A673 (cell line): ENCODE results near the gene CFAP46. TPM values are rescaled to one million over a fixed set of nuclear protein-coding genes. Genes with fewer than 3 reads are reported as not detected.

Experiments
- BruUV-seq: library from RNA; stranded (reverse); fragments of 400-500 nt; replicated peaks from 2 replicates; lab custom pipeline; 2021; lab: Mats Ljungman, UMichigan
- CTCF ChIA-PET: fragments of 300-600 bp; sonication (Branson Sonifier 250); formaldehyde crosslinking; loops from one replicate; lab custom pipeline; 2022; ENCODE audit warnings: antibody characterized with exemption; lab: Charles Lee
- POLR2A ChIA-PET: fragments of 300-600 bp; sonication (Branson Sonifier 250); formaldehyde crosslinking; loops from one replicate; lab custom pipeline; 2022; ENCODE audit warnings: antibody characterized with exemption; ENCODE audit not compliant: low non-redundant PET; lab: Charles Lee
- DNase-seq: peaks from one replicate; pipeline ENCODE4 v3.0.0-alpha.2; 2015; ENCODE audit warnings: low spot score
- H3K27ac ChIP-seq: fragments of 200-600 bp; sonication (generic); 2 replicates; pipeline ENCODE4 v1.5.1; 2016; ENCODE audit warnings: mixed run types, low read depth, mild to moderate bottlenecking, mixed read lengths, antibody characterized with exemption, low read length; ENCODE audit not compliant: poor library complexity, severe bottlenecking
- H3K27me3 ChIP-seq: fragments of 200-600 bp; sonication (generic); replicated peaks from 2 replicates; pipeline ENCODE4 v1.6.1; 2017; ENCODE audit warnings: mixed run types, low read depth, mild to moderate bottlenecking, mixed read lengths, antibody characterized with exemption, low read length; ENCODE audit not compliant: insufficient read depth, poor library complexity
- H3K36me3 ChIP-seq: fragments of 200-600 bp; sonication (generic); 2 replicates; pipeline ENCODE4 v1.6.1; 2016; ENCODE audit warnings: mixed run types, mild to moderate bottlenecking, mixed read lengths, antibody characterized with exemption, low read length; ENCODE audit not compliant: insufficient read depth, poor library complexity, severe bottlenecking
- H3K4me1 ChIP-seq: fragments of 200-600 bp; sonication (generic); 2 replicates; pipeline ENCODE4 v1.6.1; 2017; ENCODE audit warnings: mixed run types, mild to moderate bottlenecking, mixed read lengths, antibody characterized with exemption, low read length; ENCODE audit not compliant: insufficient read depth, poor library complexity, severe bottlenecking
- H3K4me3 ChIP-seq: fragments of 200-600 bp; sonication (generic); 2 replicates; pipeline ENCODE4 v1.5.1; 2016; ENCODE audit warnings: low read depth, mixed run types, mild to moderate bottlenecking, mixed read lengths, low read length; ENCODE audit not compliant: poor library complexity, severe bottlenecking
- H3K9me3 ChIP-seq: fragments of 200-600 bp; sonication (generic); 2 replicates; pipeline ENCODE4 v1.6.1; 2016; ENCODE audit warnings: mixed run types, low read depth, mild to moderate bottlenecking, mixed read lengths, antibody characterized with exemption, low read length; ENCODE audit not compliant: poor library complexity, severe bottlenecking
- CTCF ChIP-seq: fragments of 300-800, 200-600 bp; sonication (generic); conservative IDR thresholded peaks from 2 replicates; pipeline ENCODE4 v1.5.1; 2017; ENCODE audit warnings: low read depth, mild to moderate bottlenecking, antibody characterized with exemption, low read length, moderate library complexity, mixed read lengths
- EZH2 ChIP-seq: fragments of 200-600 bp; sonication (generic); IDR thresholded peaks from 2 replicates; pipeline ENCODE4 v1.6.1; 2017; ENCODE audit warnings: borderline replicate concordance, low read depth, mild to moderate bottlenecking, mixed read lengths, antibody characterized with exemption, low read length; ENCODE audit not compliant: poor library complexity, severe bottlenecking
- intact Hi-C: fragments of 100-400 bp; cut with micrococcal nuclease; formaldehyde crosslinking; loops from one replicate; pipeline ENCODE4 v1.10.0; 2022; ENCODE audit not compliant: unreplicated experiment
- total RNA-seq: library from RNA; stranded (reverse); gene quantifications from 2 replicates; pipeline ENCODE4 v1.2.3, GENCODE V29; 2021

The CFAP46 gene
- total RNA-seq, 1 experiment from 2014 or later, result 1.9 TPM

GRCh38 chr10:132866601-132867381 is 75.6 kb downstream of the CFAP46 start:
- intact Hi-C loops, result no loop called here
- H3K9me3 ChIP-seq, result no peaks in the 10 kb centered on the region
- ChIA-PET CTCF (no interaction called here), POLR2A (no interaction called here)
- TF ChIP-seq CTCF, result no peak
- TF ChIP-seq EZH2, result no peak
- no peaks in the 10 kb centered on the region for H3K4me1 ChIP-seq
- no TSS peak for BruUV-seq
- no peak overlapping the region for H3K4me3 ChIP-seq
- peaks cover 18% of the 10 kb centered on the region for H3K27me3 ChIP-seq
- H3K27ac ChIP-seq, result no peak overlapping the region
- H3K36me3 ChIP-seq, result no peaks in the 10 kb centered on the region
- DNase-seq, result no peak

DNA sequence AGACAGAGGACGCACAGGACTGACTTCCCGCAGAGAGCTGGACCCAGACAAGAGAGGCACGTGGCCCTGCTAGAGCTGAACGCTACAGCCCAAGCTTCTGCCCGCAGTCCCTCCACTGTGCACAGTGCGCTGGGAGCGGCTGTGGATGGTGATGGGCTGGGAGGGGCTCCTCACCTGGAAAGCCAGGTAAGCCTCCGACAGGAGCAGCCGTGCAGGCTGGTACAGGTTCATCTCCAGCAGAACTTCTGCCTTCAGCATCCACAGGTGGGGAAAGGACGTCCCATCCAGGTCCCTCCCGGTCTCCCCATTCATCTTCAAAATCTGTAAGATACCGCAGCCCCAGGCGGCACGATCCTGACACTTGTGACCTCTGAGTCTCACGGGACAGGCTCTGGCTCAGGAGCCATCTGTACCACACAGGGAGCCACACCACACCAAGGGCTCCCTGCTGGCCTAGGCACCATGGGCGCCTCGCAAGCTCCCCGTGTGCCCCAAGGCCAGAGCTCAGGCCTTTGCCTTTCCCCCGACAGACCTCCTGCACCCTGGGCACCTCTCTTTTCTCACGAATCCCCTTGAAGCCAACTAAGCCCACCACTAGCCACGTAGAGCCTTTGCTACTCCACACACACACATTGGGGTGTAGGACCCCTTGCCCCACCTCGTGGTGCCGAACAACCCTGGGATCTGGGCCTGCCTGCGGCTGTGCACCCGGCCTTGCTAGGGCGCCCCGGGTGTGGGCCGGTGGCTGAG is 76.3 kb downstream of the CFAP46 start:
- no peaks in the 10 kb centered on the region for H3K9me3 ChIP-seq
- H3K4me1 ChIP-seq, result no peaks in the 10 kb centered on the region
- no peak overlapping the region for H3K4me3 ChIP-seq
- H3K27ac ChIP-seq, result no peak overlapping the region
- ChIA-PET CTCF (no interaction called here), POLR2A (no interaction called here)
- intact Hi-C loops, result no loop called here
- no peak for DNase-seq
- peaks cover 10% of the 10 kb centered on the region for H3K27me3 ChIP-seq
- no peaks in the 10 kb centered on the region for H3K36me3 ChIP-seq
- TF ChIP-seq CTCF (no peak), EZH2 (no peak)
- no TSS peak for BruUV-seq

GRCh38 chr10:132865171-132865631 is 77.2 kb downstream of the CFAP46 start:
- Histone ChIP-seq H3K9me3 (no peaks in the 10 kb centered on the region), H3K27me3 (peaks cover 8% of the 10 kb centered on the region), H3K27ac (no peak overlapping the region), H3K4me3 (no peak overlapping the region), H3K4me1 (no peaks in the 10 kb centered on the region), H3K36me3 (no peaks in the 10 kb centered on the region)
- no peak for DNase-seq
- ChIA-PET CTCF (no interaction called here), POLR2A (no interaction called here)
- no TSS peak for BruUV-seq
- TF ChIP-seq CTCF (no peak), EZH2 (no peak)
- intact Hi-C loops, result no loop called here
